GM12865 (cell line): ENCODE results near the gene TMEM184A.
"Not testable (repeated sequence)": the region's sequence is repeated elsewhere in the genome, so short reads cannot be mapped to it uniquely, and the experiment has no call there.

ENCODE experiments used
- DNase-seq: peaks from one replicate; pipeline ENCODE4 v3.0.0; 2010; ENCODE audit warnings: low read depth
- H3K4me3 ChIP-seq: 2 replicates; pipeline ENCODE4 v1.5.1; 2011; ENCODE audit warnings: mild to moderate bottlenecking, low read depth, low read length, control low read depth
- CTCF ChIP-seq: IDR thresholded peaks from 2 replicates; pipeline ENCODE4 v1.5.1; 2011; ENCODE audit warnings: low read length, control low read depth, low read depth, inconsistent platforms; ENCODE audit not compliant: insufficient read depth; ENCODE audit errors: missing control alignments

Gene TMEM184A

GRCh38 chr7:1585142-1585981 is 29.4 kb upstream of the TMEM184A start:
- H3K4me3 ChIP-seq: no peak overlapping the region
- DNase-seq: no peak
- no peak for TF ChIP-seq CTCF

GRCh38 chr7:1584700-1585099 is 28.7 kb upstream of the TMEM184A start:
- no peak overlapping the region for H3K4me3 ChIP-seq
- no peak for DNase-seq
- TF ChIP-seq CTCF: no peak

GRCh38 chr7:1583241-1583930 is 27.4 kb upstream of the TMEM184A start:
- DNase-seq, H3K4me3 ChIP-seq: not testable (repeated sequence)

GRCh38 chr7:1580422-1581030 is 24.5 kb upstream of the TMEM184A start:
- DNase-seq: no peak
- no peak for TF ChIP-seq CTCF
- H3K4me3 ChIP-seq: no peak overlapping the region

- TF ChIP-seq CTCF: peak; percentile 90
- DNase-seq: peak; percentile 59
- H3K4me3 ChIP-seq: no peak overlapping the region
Observed at GRCh38 chr7:1579481-1580421, 23.7 kb upstream of the TMEM184A start.

- TF ChIP-seq CTCF: no peak
- DNase-seq: no peak
- no peak overlapping the region for H3K4me3 ChIP-seq
Observed at GRCh38 chr7:1578513-1578912, 22.5 kb upstream of the TMEM184A start.
